ENCODE results near the gene KIF25. TPM values are rescaled to one million over a fixed set of nuclear protein-coding genes. Genes with fewer than 3 reads are reported as not detected.

The KIF25 gene
- total RNA-seq, 1 experiment from 2014 or later, result not detected

DNA sequence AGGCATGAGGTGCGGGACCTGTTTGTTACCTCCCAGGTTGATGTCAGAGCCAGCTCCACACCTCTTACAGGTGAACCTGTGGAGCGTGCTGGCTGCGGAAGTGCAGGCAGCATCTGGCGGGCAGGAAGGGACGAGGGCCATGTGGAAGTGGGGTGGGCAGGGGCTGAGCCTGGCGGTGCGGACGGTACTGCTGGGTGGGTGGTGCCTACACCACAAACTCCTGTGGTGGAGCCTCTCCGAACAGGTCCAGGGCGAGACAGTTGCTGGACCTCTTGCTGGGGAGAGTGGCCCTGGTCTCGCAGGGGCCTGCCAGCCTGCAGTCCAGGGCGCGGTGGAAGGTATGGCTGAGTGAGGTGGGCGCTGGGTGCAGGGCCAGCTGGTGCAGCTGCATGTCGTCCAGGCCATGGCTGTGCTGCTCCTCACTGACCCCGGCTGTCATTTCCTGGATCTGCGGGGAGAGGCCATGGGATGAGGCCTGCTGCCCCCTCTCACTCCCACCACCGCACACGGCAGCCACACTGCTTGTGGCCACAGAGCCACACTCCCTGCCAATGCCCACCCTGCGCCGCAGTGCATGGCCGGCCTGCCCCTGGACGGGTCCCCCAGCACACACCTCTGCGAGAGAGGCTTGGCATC is 59.5 kb downstream of the KIF25 start:
- POLR2A ChIA-PET, result no interaction called here
- no peak overlapping the region for H3K4me3 Mint-ChIP-seq (ENCODE audit: unreplicated experiment)
- no peaks in the 10 kb centered on the region for H3K27me3 Mint-ChIP-seq (ENCODE audit: insufficient read depth, unreplicated experiment)
- DNase-seq (ENCODE audit: unreplicated experiment), result no peak
- BruUV-seq (replicated peaks), result no TSS peak
- no peaks in the 10 kb centered on the region for H3K36me3 Mint-ChIP-seq (ENCODE audit: insufficient read depth, unreplicated experiment)
- H3K4me1 Mint-ChIP-seq (ENCODE audit: insufficient read depth, unreplicated experiment), result peaks cover 7% of the 10 kb centered on the region
- TF ChIP-seq, protein P1, sequence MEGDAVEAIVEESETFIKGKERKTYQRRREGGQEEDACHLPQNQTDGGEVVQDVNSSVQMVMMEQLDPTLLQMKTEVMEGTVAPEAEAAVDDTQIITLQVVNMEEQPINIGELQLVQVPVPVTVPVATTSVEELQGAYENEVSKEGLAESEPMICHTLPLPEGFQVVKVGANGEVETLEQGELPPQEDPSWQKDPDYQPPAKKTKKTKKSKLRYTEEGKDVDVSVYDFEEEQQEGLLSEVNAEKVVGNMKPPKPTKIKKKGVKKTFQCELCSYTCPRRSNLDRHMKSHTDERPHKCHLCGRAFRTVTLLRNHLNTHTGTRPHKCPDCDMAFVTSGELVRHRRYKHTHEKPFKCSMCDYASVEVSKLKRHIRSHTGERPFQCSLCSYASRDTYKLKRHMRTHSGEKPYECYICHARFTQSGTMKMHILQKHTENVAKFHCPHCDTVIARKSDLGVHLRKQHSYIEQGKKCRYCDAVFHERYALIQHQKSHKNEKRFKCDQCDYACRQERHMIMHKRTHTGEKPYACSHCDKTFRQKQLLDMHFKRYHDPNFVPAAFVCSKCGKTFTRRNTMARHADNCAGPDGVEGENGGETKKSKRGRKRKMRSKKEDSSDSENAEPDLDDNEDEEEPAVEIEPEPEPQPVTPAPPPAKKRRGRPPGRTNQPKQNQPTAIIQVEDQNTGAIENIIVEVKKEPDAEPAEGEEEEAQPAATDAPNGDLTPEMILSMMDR (IDR thresholded peaks at IDR 0.05; ENCODE audit: unreplicated experiment), result no peak
- CTCF ChIA-PET, result interaction anchor here (0.5 to 0.6 kb wide), 2 partner anchors 819 to 836 kb away, joined by 3 read pairs; no protein-coding TSS in a partner anchor
- no peak overlapping the region for H3K27ac Mint-ChIP-seq (ENCODE audit: low read depth, unreplicated experiment)
- H3K9me3 Mint-ChIP-seq (ENCODE audit: unreplicated experiment), result no peaks in the 10 kb centered on the region
- intact Hi-C loops (cut with micrococcal nuclease), result no loop called here

DNA sequence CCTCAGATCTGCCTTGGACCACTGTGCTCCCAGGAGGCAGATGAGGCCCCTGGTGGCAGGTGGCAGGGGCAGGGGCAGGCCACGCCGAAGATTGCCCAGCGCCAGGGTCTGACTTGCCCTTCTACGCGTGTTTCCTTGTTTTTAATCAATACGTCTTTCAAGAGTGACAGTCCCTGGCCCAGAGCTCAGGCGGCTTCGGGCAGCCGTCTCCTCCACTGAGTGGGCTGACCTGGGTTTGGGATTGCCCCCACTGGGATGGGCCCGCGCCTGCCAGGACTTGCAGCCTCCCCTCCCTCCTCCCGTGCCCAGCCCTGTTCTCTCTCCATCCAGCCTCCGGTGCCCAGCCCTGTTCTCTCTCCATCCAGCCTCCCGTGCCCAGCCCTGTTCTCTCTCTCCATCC is 60.4 kb downstream of the KIF25 start:
- BruUV-seq (replicated peaks), result no TSS peak
- Mint-ChIP-seq H3K9me3 (ENCODE audit: unreplicated experiment) (no peaks in the 10 kb centered on the region), H3K36me3 (ENCODE audit: insufficient read depth, unreplicated experiment) (no peaks in the 10 kb centered on the region), H3K4me3 (ENCODE audit: unreplicated experiment) (no peak overlapping the region), H3K4me1 (ENCODE audit: insufficient read depth, unreplicated experiment) (peaks cover 7% of the 10 kb centered on the region), H3K27ac (ENCODE audit: low read depth, unreplicated experiment) (no peak overlapping the region), H3K27me3 (ENCODE audit: insufficient read depth, unreplicated experiment) (no peaks in the 10 kb centered on the region)
- POLR2A ChIA-PET, result no interaction called here
- peak; percentile 56 for DNase-seq (ENCODE audit: unreplicated experiment)
- CTCF ChIA-PET, result interaction anchor here (0.5 kb wide), 1 partner anchor 835 kb away, joined by 3 read pairs; no protein-coding TSS in a partner anchor
- TF ChIP-seq, protein P1 (IDR thresholded peaks at IDR 0.05; ENCODE audit: unreplicated experiment), result no peak
- intact Hi-C loops (cut with micrococcal nuclease), result no loop called here

DNA sequence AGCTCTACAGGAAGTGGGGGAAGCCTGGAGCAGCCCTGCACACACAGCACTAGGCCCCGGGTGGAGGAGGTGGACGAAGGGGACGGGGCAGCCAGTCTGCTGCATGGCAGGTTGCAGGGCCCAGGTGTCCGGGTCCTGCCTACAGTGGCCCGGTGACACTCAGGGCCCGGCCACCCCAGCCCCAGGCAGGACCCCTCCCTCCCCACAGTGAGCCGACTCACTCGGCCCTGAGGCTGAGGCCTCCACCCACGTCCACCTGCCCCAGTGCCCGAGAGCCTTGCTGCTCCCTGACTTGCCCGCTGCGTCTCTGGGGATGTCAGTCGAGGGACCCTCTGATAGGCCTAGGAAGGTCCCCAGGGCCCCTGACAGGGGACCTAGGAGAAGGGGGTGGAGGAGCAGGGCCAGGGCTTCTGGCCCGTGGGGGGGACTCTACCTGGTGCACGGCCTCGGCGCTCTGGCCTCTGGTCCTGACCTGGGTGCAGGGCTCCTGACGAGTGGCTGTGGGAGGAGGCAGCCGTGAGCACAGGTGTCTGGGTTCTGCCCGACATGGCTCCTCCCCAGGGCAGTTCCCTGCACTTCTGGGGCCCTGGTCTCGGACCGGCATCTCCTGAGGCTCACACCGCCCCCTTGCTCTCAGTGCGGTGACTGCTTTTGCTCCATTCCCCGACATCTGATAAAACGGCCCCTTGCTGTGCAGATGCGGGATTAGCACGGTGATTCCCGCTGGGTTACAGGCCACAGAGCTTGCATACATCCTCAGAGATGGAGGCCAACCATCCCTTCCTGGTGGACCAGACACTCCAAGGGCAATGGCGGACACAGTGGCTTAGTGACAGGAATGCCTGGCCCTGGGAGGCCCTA is 61.5 kb downstream of the KIF25 start:
- Mint-ChIP-seq H3K36me3 (ENCODE audit: insufficient read depth, unreplicated experiment) (no peaks in the 10 kb centered on the region), H3K4me1 (ENCODE audit: insufficient read depth, unreplicated experiment) (peaks cover 7% of the 10 kb centered on the region), H3K9me3 (ENCODE audit: unreplicated experiment) (no peaks in the 10 kb centered on the region), H3K27me3 (ENCODE audit: insufficient read depth, unreplicated experiment) (no peaks in the 10 kb centered on the region), H3K27ac (ENCODE audit: low read depth, unreplicated experiment) (no peak overlapping the region), H3K4me3 (ENCODE audit: unreplicated experiment) (no peak overlapping the region)
- no TSS peak for BruUV-seq (replicated peaks)
- intact Hi-C loops (cut with micrococcal nuclease), result no loop called here
- CTCF ChIA-PET, result no interaction called here
- no peak for DNase-seq (ENCODE audit: unreplicated experiment)
- TF ChIP-seq, protein P1 (IDR thresholded peaks at IDR 0.05; ENCODE audit: unreplicated experiment), result no peak
- POLR2A ChIA-PET, result no interaction called here

DNA sequence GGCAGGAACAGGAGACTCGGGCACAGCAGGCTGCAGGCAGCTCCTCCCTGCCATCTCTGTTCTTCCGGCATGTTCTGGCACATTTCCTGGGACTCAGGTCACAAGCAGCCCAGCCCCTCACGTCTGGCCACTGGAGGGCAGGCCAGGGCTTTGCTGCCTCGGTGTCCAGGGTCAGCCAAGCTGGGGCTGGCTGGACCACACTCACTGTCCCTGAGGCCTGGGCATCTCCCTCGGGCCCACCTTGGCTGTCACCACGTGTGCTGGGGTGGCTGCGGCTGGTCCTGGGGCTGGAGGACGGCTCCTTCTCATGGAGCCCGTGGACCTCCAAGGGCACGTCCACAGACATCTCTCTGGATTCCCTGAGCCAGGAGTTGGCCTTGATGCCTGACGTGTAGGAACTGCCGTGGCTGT is 63.1 kb downstream of the KIF25 start:
- peak overlapping the region; percentile 78 for H3K27ac Mint-ChIP-seq (ENCODE audit: low read depth, unreplicated experiment)
- no peaks in the 10 kb centered on the region for H3K36me3 Mint-ChIP-seq (ENCODE audit: insufficient read depth, unreplicated experiment)
- H3K27me3 Mint-ChIP-seq (ENCODE audit: insufficient read depth, unreplicated experiment), result no peaks in the 10 kb centered on the region
- BruUV-seq (replicated peaks), result no TSS peak
- TF ChIP-seq, protein P1 (IDR thresholded peaks at IDR 0.05; ENCODE audit: unreplicated experiment), result peak; percentile 47
- no peak overlapping the region for H3K4me3 Mint-ChIP-seq (ENCODE audit: unreplicated experiment)
- POLR2A ChIA-PET, result no interaction called here
- H3K9me3 Mint-ChIP-seq (ENCODE audit: unreplicated experiment), result no peaks in the 10 kb centered on the region
- peaks cover 7% of the 10 kb centered on the region for H3K4me1 Mint-ChIP-seq (ENCODE audit: insufficient read depth, unreplicated experiment)
- CTCF ChIA-PET, result interaction anchor here (0.8 to 1.3 kb wide), 4 partner anchors 22 to 294 kb away, joined by 3 read pairs; no protein-coding TSS in a partner anchor
- intact Hi-C loops (cut with micrococcal nuclease), result no loop called here
- DNase-seq (ENCODE audit: unreplicated experiment), result peak; percentile 74
